HCT116 (cell line): ENCODE results near the gene NEK7.

Source experiments
- EZH2 ChIP-seq: fragments of 200-600 bp; sonication (generic); IDR thresholded peaks from 2 replicates; pipeline ENCODE4 v1.6.1; 2017; ENCODE audit warnings: antibody characterized with exemption, mixed run types
- ZNF274 ChIP-seq: fragments of 200-500 bp; sonication (Bioruptor generic); IDR thresholded peaks from 2 replicates; pipeline ENCODE4 v1.6.1; 2014; ENCODE audit warnings: mild to moderate bottlenecking, low read depth, low read length, inconsistent platforms
- TF ChIP-seq, protein P1 (sequence below): IDR thresholded peaks from 2 replicates; pipeline ENCODE4 v1.6.1; 2012
- TF ChIP-seq, protein P2 (sequence below), 3 experiments: fragments of 200-600 bp in 1 of 3; sonication (generic) in 1 of 3; IDR thresholded peaks in 2 of 3; conservative IDR thresholded peaks in 1 of 3; 2 replicates each; pipeline ENCODE4 v1.5.1; 2012 to 2017; ENCODE audit warnings: low read depth in 2 of 3, low read length in 2 of 3, antibody characterized with exemption in 1 of 3, borderline replicate concordance in 1 of 3, control low read depth in 1 of 3, mild to moderate bottlenecking in 1 of 3, mixed read lengths in 1 of 3, mixed run types in 1 of 3, moderate library complexity in 1 of 3; ENCODE audit not compliant: insufficient read depth in 1 of 3

DNA sequence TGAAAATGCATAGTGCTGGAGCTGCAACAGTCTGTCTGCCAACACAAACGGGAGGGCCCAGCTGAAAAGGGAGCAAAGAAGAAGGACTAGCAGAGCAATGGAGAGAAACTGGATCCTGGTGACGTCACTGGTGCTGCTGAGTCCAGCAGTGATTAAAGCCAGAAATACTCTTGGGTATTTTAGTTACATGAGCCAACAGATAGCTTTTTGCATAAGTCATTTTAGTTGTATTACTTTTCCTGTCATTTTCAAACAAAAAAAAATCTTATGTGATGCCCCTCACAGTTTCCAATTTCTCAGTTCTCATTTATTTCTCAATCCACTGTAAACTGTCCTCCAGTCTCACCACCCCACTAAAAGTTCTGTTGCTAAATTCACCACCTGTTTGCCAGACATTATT is 38.7 kb upstream of the NEK7 start:
- TF ChIP-seq EZH2: no peak
- TF ChIP-seq, protein P1, sequence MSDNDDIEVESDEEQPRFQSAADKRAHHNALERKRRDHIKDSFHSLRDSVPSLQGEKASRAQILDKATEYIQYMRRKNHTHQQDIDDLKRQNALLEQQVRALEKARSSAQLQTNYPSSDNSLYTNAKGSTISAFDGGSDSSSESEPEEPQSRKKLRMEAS: no peak
- TF ChIP-seq, protein P2, sequence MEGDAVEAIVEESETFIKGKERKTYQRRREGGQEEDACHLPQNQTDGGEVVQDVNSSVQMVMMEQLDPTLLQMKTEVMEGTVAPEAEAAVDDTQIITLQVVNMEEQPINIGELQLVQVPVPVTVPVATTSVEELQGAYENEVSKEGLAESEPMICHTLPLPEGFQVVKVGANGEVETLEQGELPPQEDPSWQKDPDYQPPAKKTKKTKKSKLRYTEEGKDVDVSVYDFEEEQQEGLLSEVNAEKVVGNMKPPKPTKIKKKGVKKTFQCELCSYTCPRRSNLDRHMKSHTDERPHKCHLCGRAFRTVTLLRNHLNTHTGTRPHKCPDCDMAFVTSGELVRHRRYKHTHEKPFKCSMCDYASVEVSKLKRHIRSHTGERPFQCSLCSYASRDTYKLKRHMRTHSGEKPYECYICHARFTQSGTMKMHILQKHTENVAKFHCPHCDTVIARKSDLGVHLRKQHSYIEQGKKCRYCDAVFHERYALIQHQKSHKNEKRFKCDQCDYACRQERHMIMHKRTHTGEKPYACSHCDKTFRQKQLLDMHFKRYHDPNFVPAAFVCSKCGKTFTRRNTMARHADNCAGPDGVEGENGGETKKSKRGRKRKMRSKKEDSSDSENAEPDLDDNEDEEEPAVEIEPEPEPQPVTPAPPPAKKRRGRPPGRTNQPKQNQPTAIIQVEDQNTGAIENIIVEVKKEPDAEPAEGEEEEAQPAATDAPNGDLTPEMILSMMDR (IDR thresholded peaks at IDR 0.05 in 2 of 3, conservative IDR thresholded peaks at IDR 0.05 in 1 of 3; ENCODE audit: borderline replicate concordance in 1 of 3, insufficient read depth in 1 of 3, low read depth in 2 of 3, low read length in 2 of 3): no peak
- no peak for TF ChIP-seq ZNF274
